ENCODE results near the gene CDC27.
"Not testable (repeated sequence)": the region's sequence is repeated elsewhere in the genome, so short reads cannot be mapped to it uniquely, and the experiment has no call there.

CDC27 gene

GRCh38 chr17:47070266-47070665 lies 118.8 kb downstream of the CDC27 start:
- not testable (repeated sequence) for DNase-seq (ENCODE audit: low spot score)
